GM10266 (cell line): ENCODE measurements around the gene CEP57L1.
"Not testable (repeated sequence)": the region's sequence is repeated elsewhere in the genome, so short reads cannot be mapped to it uniquely, and the experiment has no call there.

Experiments
- DNase-seq: peaks from one replicate; pipeline ENCODE4 v3.0.0; 2012; ENCODE audit errors: extremely low spot score
- CTCF ChIP-seq: IDR thresholded peaks from 2 replicates; pipeline ENCODE4 v1.5.1; 2012; ENCODE audit warnings: mild to moderate bottlenecking, low read depth; ENCODE audit not compliant: control insufficient read depth, insufficient read depth; ENCODE audit errors: missing control alignments

CEP57L1 gene

GRCh38 chr6:109105681-109106080 is 10.4 kb downstream of the CEP57L1 start:
- no peak for DNase-seq
- no peak for TF ChIP-seq CTCF

GRCh38 chr6:109109663-109110062 is 14.4 kb downstream of the CEP57L1 start:
- not testable (repeated sequence) for DNase-seq

- not testable (repeated sequence) for DNase-seq
Observed at GRCh38 chr6:109112663-109113062, 17.4 kb downstream of the CEP57L1 start.

GRCh38 chr6:109117346-109118035 is 22.2 kb downstream of the CEP57L1 start:
- no peak for DNase-seq
- no peak for TF ChIP-seq CTCF

GRCh38 chr6:109118337-109118736 is 23.0 kb downstream of the CEP57L1 start:
- no peak for DNase-seq
- no peak for TF ChIP-seq CTCF

GRCh38 chr6:109118871-109119354 is 23.6 kb downstream of the CEP57L1 start:
- no peak for TF ChIP-seq CTCF
- no peak for DNase-seq

GRCh38 chr6:109121411-109121810 is 26.1 kb downstream of the CEP57L1 start:
- TF ChIP-seq CTCF = no peak
- no peak for DNase-seq

GRCh38 chr6:109124219-109124618 is 28.9 kb downstream of the CEP57L1 start:
- no peak for TF ChIP-seq CTCF
- DNase-seq = no peak
